Myocyte (in vitro differentiated cells): ENCODE measurements around the gene ZSWIM9. TPM values are rescaled to one million over a fixed set of nuclear protein-coding genes. Genes with fewer than 3 reads are reported as not detected.

ENCODE experiments used
- DNase-seq: peaks from one replicate; pipeline ENCODE4 v3.0.0-alpha.2; 2012; ENCODE audit warnings: low read depth
- polyA plus RNA-seq: library from polyadenylated mRNA; unstranded; fragments of >200 nt; gene quantifications from one replicate; pipeline ENCODE4 v1.2.1, GENCODE V29; 2012; ENCODE audit warnings: missing spikeins
- total RNA-seq: library from RNA; depleted of rRNA; stranded (reverse); fragments of >200 nt; gene quantifications from 2 replicates; pipeline ENCODE4 v1.2.3, GENCODE V29; 2014

ZSWIM9 gene
- total RNA-seq, result 1.3 and 2.1 TPM in 2 replicates
- polyA plus RNA-seq, result 6.8 TPM

DNA sequence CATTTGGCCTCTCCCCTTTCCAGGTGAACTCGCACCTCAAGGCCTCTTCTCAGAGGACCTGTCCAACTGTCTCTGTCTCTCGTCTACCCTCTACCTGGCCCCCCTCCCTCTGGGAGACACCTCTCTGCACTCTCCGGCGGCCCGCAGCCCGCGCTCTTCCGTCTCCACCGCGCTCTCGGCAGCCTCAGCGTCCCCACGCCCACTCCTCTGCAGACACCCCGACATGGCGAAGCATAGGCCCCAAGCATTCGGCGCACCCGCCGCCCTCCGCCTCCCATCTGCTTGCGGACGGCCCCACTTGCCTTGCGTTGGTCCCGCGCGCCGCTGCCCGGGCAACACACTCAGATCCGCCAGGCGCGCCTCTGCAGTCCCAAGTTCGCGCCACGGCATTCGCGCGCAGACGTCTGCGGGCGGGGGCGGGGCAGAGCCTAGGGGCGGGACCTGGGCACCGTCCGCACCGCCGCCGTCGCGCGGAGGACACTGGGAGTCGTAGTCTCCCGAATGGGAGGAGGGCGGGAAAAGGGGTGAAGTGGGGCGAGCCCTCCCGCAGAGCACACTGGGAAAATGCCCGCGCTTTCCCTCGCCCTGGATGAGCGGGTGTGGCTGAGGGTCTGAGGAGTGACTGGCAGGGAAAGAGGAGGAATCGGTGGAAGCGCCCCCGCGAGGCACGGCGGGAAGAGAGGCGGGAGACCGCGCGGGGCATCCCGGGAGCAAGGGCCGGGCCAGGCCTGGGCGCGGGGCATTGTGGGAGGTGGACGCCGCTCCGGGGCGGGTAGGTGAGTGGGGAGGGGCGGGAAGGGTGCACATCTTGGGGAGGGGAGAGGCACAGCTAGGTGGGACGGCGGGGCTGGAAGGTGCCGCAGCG, at the start of gene ZSWIM9, which contains the start of gene LIG1:
Gene ZSWIM9, plus strand, starts transcription at position 742 of the 865 bp plus-strand sequence. CDS start 1,123 bp downstream, outside the sequence.
Gene LIG1, minus strand, starts transcription at position 406 of the 865 bp plus-strand sequence. CDS start 4,778 bp downstream, outside the sequence.
- peak; percentile 95 for DNase-seq

GRCh38 chr19:48121066-48121465, 49.4 kb upstream of the ZSWIM9 start:
- no peak for DNase-seq

GRCh38 chr19:48121909-48122371, 48.5 kb upstream of the ZSWIM9 start:
- DNase-seq, result no peak

DNA sequence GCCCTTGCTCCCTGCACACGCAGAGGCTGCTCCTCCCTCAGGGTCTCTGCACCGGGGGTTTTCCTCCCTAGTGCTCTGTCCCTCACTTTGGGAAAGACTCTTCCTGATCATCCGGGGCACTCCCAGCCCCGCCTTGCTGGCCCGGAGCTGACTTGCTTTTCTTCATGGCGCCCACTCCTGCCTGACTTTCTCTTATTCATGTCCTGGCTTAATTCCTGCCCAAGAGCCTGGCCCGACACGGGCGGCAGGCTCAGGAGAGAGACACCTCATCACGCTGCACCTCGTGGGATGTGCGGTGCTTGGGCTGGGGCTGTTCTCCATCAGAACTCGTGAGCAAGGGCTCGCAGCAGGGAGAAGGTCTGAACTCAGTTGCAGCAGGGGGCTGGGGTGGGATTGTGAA, 48.1 kb upstream of the ZSWIM9 start:
- DNase-seq, result no peak

GRCh38 chr19:48123907-48124651, 46.4 kb upstream of the ZSWIM9 start:
- DNase-seq, result peak; percentile 97

DNA sequence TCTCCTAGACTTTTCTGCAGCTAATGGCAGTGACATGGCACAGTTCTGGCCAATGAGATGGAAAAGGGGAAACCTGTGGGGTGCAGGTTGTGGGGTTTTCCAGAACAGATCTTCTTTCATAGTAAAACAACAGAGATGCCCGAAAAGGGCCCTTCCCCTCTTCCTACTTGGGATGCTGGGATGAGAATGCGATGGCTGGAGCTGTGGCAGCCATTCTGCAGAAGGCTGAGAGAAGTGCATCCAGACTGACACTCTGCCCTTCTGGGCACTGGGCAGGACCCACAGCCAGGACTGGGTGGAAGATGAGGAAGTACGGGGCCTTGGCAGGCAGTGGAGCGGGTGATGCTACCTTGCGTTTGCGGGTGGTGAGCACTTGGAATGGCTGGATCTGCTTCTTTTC, 42.9 kb upstream of the ZSWIM9 start:
- no peak for DNase-seq

DNA sequence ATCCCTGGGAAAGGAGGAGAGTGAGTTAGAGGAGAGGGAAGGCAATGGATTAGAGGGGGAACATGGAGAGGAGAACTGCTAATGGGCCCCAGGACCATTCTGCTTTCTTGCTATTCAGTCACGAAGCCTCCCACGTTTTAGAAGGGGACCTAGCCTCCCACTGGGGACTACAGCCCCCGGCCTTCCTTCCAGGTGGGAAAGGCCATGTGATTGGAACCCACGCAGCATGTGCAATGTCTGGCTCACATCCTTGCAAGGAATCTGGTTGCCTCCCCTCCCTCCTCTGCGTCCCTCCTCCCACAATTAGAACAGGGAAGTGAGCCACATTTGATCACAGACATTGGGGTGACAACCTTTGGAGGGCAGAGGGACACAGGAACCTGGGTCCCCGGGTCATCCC, 37.4 kb upstream of the ZSWIM9 start:
- DNase-seq, result no peak

- DNase-seq, result no peak
Measured at GRCh38 chr19:48135411-48135810, 35.1 kb upstream of the ZSWIM9 start.

- DNase-seq, result no peak
Measured at GRCh38 chr19:48136547-48136946, 33.9 kb upstream of the ZSWIM9 start.

- no peak for DNase-seq
Measured at GRCh38 chr19:48137411-48137810, 33.1 kb upstream of the ZSWIM9 start.

DNA sequence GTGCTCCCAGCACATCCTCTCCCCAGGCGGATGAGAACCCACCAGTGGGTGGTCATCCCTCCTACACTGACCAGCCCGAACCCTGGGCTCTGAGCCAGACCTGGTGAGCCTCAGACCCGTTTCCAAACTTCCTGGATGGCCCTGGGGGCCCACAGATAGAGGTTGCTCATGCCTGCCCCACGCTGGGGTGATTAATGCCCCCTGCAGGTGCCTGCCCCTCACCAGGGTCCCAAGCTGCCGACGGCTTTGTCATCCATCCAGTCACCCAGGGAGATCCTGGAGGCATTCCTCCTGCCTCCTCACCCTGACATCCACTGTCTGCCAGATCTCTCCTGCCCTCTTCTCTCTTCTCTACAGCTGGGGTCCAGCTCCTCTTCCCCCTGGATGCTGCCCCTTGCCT, 31.4 kb upstream of the ZSWIM9 start:
- no peak for DNase-seq

- peak; percentile 27 for DNase-seq
Measured at GRCh38 chr19:48147597-48148175, 22.8 kb upstream of the ZSWIM9 start.

- DNase-seq, result no peak
Measured at GRCh38 chr19:48148576-48148975, 21.9 kb upstream of the ZSWIM9 start.

DNA sequence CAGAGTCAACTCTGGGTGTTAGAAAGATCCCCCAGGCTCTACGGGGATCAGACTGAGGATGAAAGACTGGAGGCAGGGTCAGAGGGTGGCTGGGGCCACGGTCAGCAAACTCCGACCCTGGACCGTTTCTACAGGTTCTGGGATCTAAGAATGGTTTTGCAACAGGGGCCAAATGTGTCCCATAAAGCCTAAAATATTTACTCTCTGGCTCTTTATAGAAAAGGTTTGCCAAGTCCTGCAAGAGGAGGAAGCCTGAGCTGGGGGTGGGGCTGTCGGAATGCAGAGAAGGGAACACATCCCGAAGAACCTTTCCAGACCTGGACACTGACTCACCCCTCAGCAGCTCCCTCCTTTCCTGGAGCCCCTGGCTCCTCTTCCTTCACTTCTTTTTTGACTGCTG, 21.1 kb upstream of the ZSWIM9 start:
- DNase-seq, result no peak

DNA sequence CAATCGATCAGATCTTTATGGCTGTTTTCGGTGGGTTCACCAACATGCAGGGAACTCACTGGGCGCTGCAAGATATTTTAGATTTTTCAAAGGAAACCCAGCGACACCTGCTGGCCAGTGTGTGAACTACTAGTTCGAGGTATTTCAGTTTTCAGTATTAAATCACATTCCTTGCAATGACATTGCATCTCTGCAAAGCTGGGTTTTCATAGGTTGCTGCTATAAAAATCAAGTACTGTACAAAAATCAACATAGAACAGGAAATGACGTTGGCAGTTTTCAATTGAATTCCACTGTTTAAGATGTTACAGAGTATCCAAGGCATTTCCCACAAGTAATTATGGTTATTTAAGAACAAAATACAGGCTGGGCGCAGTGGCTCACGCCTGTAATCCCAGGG, 17.9 kb upstream of the ZSWIM9 start:
- peak; percentile 67 for DNase-seq

DNA sequence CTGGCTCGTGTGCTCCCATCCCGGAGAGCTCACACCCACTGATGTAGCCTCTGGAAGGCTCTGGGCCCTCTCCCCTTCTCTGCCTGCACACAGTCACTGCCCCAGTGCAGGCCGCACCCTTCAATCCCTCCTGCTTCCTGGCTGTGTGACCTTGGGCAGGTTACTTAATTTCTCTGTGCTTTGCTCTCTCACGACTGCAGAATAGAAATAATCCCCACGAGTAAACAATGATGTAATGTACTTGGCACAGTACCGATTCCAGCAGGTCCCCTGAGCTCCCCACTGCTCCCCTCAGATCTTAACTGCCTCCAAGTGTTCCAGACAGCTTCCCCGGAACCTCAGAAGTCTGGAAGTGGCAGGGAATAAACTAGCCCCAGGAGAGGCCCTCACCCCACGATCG, 16.5 kb upstream of the ZSWIM9 start:
- DNase-seq, result no peak

GRCh38 chr19:48158210-48158790, 12.2 kb upstream of the ZSWIM9 start:
- DNase-seq, result no peak

DNA sequence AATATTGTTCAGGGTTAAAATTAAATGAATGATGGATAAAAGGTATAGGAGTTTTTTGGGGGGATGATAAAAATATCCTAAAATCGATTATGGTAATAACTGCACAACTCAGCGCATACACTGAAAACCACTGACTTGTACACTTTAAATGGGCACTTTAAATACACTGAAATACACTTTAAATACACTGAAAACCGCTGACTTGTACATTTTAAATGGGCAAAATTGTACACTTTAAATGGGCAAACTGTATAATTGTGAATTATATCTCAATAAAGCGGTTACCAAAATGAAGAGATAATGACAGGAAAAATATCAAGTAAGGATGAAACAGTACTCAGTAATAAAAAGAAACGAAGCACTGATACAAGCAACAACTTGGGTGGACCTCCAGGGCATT, 1.8 kb upstream of the ZSWIM9 start:
- DNase-seq, result no peak

DNA sequence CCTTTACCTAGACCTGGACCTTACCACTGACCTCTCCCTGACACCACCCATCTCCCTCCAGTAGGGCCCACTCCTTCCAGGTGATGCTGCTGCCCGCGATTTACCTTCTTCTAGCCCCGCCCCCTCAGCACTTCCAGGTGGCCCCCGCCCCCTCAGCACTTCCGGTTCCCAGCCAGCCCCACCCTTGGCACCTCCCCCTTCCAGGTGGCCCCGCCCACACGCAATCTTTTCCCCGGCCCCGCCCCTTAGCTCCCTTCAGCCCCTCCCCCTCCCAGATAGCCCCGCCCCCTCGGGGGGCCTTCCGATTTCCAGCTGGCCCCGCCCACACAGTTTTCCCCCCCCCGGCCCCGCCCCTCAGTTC, 922 bp upstream of the ZSWIM9 start:
- peak; percentile 53 for DNase-seq

GRCh38 chr19:48170817-48171347, 402 bp downstream of the ZSWIM9 start:
- DNase-seq, result no peak

GRCh38 chr19:48171710-48172109, 1.2 kb downstream of the ZSWIM9 start:
- no peak for DNase-seq
